Measurements from ENCODE around the gene ORMDL3. TPM values are rescaled to one million over a fixed set of nuclear protein-coding genes. Genes with fewer than 3 reads are reported as not detected.

ORMDL3 gene
- total and polyA plus RNA-seq, 4 donors, result 38.6 to 76.7 (median 63.9) TPM

DNA sequence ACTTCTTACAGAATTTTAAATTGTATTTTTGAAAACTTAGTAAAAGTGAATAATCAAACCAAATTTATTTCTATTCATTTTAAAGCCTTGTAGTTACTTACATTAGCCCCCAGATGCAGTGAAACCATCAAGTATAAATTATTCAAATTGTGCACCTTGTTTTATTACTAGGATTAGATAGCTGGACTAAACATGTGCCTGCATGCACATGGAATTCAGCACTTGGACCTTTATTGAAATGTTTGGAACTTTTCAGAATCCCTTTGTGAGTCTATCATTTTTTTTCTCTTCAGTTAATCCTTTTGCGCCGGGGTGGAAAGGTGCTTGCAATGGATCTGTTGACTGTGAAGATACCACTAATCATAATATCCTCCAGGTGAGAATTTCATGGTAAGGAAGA is 54.6 kb downstream of the ORMDL3 start:
- DNase-seq, result no peak
- no peak for TF ChIP-seq CTCF (IDR thresholded peaks at IDR 0.05; ENCODE audit: control extremely low read depth, extremely low read depth)
- WGBS, 2 donors, result 85 to 87% methylated on average over 2 of the region's 2 CpGs
- Histone ChIP-seq H3K27ac (ENCODE audit: low read depth in 1 of 2, low read length in 1 of 2) (no peak overlapping the region), H3K27me3 (ENCODE audit: control insufficient read depth in 3 of 3, insufficient read depth in 3 of 3, low read length in 2 of 3) (peaks cover 0 to 13% (median 9%) of the 10 kb centered on the region in 3 donors), H3K9ac (ENCODE audit: insufficient read depth in 1 of 2, low read length in 2 of 2) (no peak overlapping the region), H3K36me3 (ENCODE audit: control insufficient read depth in 4 of 4, insufficient read depth in 4 of 4, low read length in 4 of 4) (no peaks in the 10 kb centered on the region), H3K4me1 (ENCODE audit: control insufficient read depth in 5 of 5, insufficient read depth in 5 of 5, low read length in 5 of 5) (no peaks in the 10 kb centered on the region), H3K4me3 (no peak overlapping the region), H3K9me3 (ENCODE audit: control insufficient read depth in 4 of 4, insufficient read depth in 3 of 4, low read length in 3 of 4) (peaks cover 0 to 8% (median 0%) of the 10 kb centered on the region in 4 donors)
- ATAC-seq (ENCODE audit: insufficient read depth, low FRiP score), result no peak

GRCh38 chr17:39871801-39872200 is 55.6 kb downstream of the ORMDL3 start:
- ATAC-seq (ENCODE audit: insufficient read depth, low FRiP score), result no peak
- no peaks in the 10 kb centered on the region for H3K4me1 ChIP-seq (ENCODE audit: control insufficient read depth in 5 of 5, insufficient read depth in 5 of 5, low read length in 5 of 5)
- no peak overlapping the region for H3K27ac ChIP-seq (ENCODE audit: low read depth in 1 of 2, low read length in 1 of 2)
- DNase-seq, result no peak
- H3K9ac ChIP-seq (ENCODE audit: insufficient read depth in 1 of 2, low read length in 2 of 2), result no peak overlapping the region
- peaks cover 0 to 12% (median 1%) of the 10 kb centered on the region in 4 donors for H3K9me3 ChIP-seq (ENCODE audit: control insufficient read depth in 4 of 4, insufficient read depth in 3 of 4, low read length in 3 of 4)
- WGBS, 2 donors, result 76 to 89% methylated on average over 2 of the region's 2 CpGs
- no peaks in the 10 kb centered on the region for H3K36me3 ChIP-seq (ENCODE audit: control insufficient read depth in 4 of 4, insufficient read depth in 4 of 4, low read length in 4 of 4)
- no peak for TF ChIP-seq CTCF (IDR thresholded peaks at IDR 0.05; ENCODE audit: control extremely low read depth, extremely low read depth)
- H3K27me3 ChIP-seq (ENCODE audit: control insufficient read depth in 3 of 3, insufficient read depth in 3 of 3, low read length in 2 of 3), result peaks cover 0 to 19% (median 18%) of the 10 kb centered on the region in 3 donors
- no peak overlapping the region for H3K4me3 ChIP-seq

Other genes starting within 250 kb of the ORMDL3 start
- 10 to 100 TPM; 17.0 to 39.7 TPM for gene PGAP3, start 239.5 kb downstream of the ORMDL3 start, total RNA-seq
- 10 to 100 TPM; 15.9 to 35.8 TPM for gene PGAP3, start 239.5 kb downstream of the ORMDL3 start, polyA plus RNA-seq
- gene ERBB2, start 227.5 kb downstream of the ORMDL3 start, total RNA-seq, result 100 to 1,000 TPM; 119 to 130 TPM
- 10 to 100 TPM; 32.2 to 40.1 TPM for gene ERBB2, start 227.5 kb downstream of the ORMDL3 start, polyA plus RNA-seq
- 10 to 100 TPM; 20.8 to 47.2 TPM for gene MIEN1, start 197.1 kb downstream of the ORMDL3 start, total RNA-seq
- gene MIEN1, start 197.1 kb downstream of the ORMDL3 start, polyA plus RNA-seq, result 100 to 1,000 TPM in 1 of 2 donors, 10 to 100 TPM in 1; 69.3 to 136 TPM
- 10 to 100 TPM; 19.8 to 25.5 TPM for gene GRB7, start 189.7 kb downstream of the ORMDL3 start, total RNA-seq
- gene GRB7, start 189.7 kb downstream of the ORMDL3 start, polyA plus RNA-seq, result 10 to 100 TPM in 1 of 2 donors, 1 to 10 TPM in 1; 6.6 to 13.4 TPM
- gene IKZF3, start 63.3 kb downstream of the ORMDL3 start, total RNA-seq, result 1 to 10 TPM; 3.9 TPM
- gene IKZF3, start 63.3 kb downstream of the ORMDL3 start, polyA plus RNA-seq, result 1 to 10 TPM; 1.0 to 1.4 TPM
- gene ZPBP2, start 59.4 kb downstream of the ORMDL3 start, total RNA-seq, result not detected
- gene ZPBP2, start 59.4 kb downstream of the ORMDL3 start, polyA plus RNA-seq, result not detected
- 10 to 100 TPM in 1 of 2 donors, 1 to 10 TPM in 1; 5.4 to 26.8 TPM for gene GSDMB, start 9.0 kb downstream of the ORMDL3 start, total RNA-seq
- gene GSDMB, start 9.0 kb downstream of the ORMDL3 start, polyA plus RNA-seq, result 10 to 100 TPM in 1 of 2 donors, 1 to 10 TPM in 1; 5.1 to 12.5 TPM
- gene LRRC3C, start 131 bp upstream of the ORMDL3 start, total RNA-seq, result not detected
- not detected for gene LRRC3C, start 131 bp upstream of the ORMDL3 start, polyA plus RNA-seq
- gene GSDMA, start 35.4 kb upstream of the ORMDL3 start, total RNA-seq, result under 1 TPM in 1 of 2 donors, not detected in 1; 0.91 TPM
- gene GSDMA, start 35.4 kb upstream of the ORMDL3 start, polyA plus RNA-seq, result under 1 TPM; 0.26 to 0.33 TPM
- 10 to 100 TPM; 56.2 to 99.2 TPM for gene PSMD3, start 53.2 kb upstream of the ORMDL3 start, total RNA-seq
- 100 to 1,000 TPM in 1 of 2 donors, 10 to 100 TPM in 1; 70.4 to 105 TPM for gene PSMD3, start 53.2 kb upstream of the ORMDL3 start, polyA plus RNA-seq
- gene CSF3, start 87.8 kb upstream of the ORMDL3 start, total RNA-seq, result 1 to 10 TPM; 1.7 to 2.9 TPM
- 100 to 1,000 TPM in 1 of 2 donors, 1 to 10 TPM in 1; 7.8 to 317 TPM for gene CSF3, start 87.8 kb upstream of the ORMDL3 start, polyA plus RNA-seq
- 10 to 100 TPM; 69.9 to 82.3 TPM for gene MED24, start 126.8 kb upstream of the ORMDL3 start, total RNA-seq
- gene MED24, start 126.8 kb upstream of the ORMDL3 start, polyA plus RNA-seq, result 100 to 1,000 TPM in 1 of 2 donors, 10 to 100 TPM in 1; 48.2 to 149 TPM
- gene THRA, start 135.4 kb upstream of the ORMDL3 start, total RNA-seq, result 10 to 100 TPM; 41.3 to 55.9 TPM
- gene THRA, start 135.4 kb upstream of the ORMDL3 start, polyA plus RNA-seq, result 10 to 100 TPM; 28.5 to 33.6 TPM
- 10 to 100 TPM in 1 of 2 donors, 1 to 10 TPM in 1; 3.2 to 19.4 TPM for gene NR1D1, start 173.0 kb upstream of the ORMDL3 start, total RNA-seq
- 10 to 100 TPM in 1 of 2 donors, 1 to 10 TPM in 1; 8.7 to 19.6 TPM for gene NR1D1, start 173.0 kb upstream of the ORMDL3 start, polyA plus RNA-seq
- 100 to 1,000 TPM in 1 of 2 donors, 10 to 100 TPM in 1; 84.8 to 111 TPM for gene MSL1, start 194.4 kb upstream of the ORMDL3 start, total RNA-seq
- gene MSL1, start 194.4 kb upstream of the ORMDL3 start, polyA plus RNA-seq, result 10 to 100 TPM; 73.2 to 84.6 TPM
- 10 to 100 TPM; 74.8 to 85.5 TPM for gene CASC3, start 212.9 kb upstream of the ORMDL3 start, total RNA-seq
- 10 to 100 TPM; 37.2 to 47.8 TPM for gene CASC3, start 212.9 kb upstream of the ORMDL3 start, polyA plus RNA-seq
- gene RAPGEFL1, start 249.9 kb upstream of the ORMDL3 start, total RNA-seq, result 1 to 10 TPM; 4.6 to 9.1 TPM
- 1 to 10 TPM; 8.4 to 9.4 TPM for gene RAPGEFL1, start 249.9 kb upstream of the ORMDL3 start, polyA plus RNA-seq

Data from lung (tissue), 12 donors.